Kidney epithelial cell (primary cell): ENCODE measurements around the gene KNDC1. TPM values are rescaled to one million over a fixed set of nuclear protein-coding genes. Genes with fewer than 3 reads are reported as not detected.

ENCODE experiments used
- DNase-seq: peaks from one replicate; pipeline ENCODE4 v3.0.0-alpha.2; 2010; ENCODE audit warnings: low read depth
- H3K27me3 ChIP-seq: 2 replicates; pipeline ENCODE4 v1.6.0; 2011; ENCODE audit warnings: low read length; ENCODE audit not compliant: control insufficient read depth, insufficient read depth
- H3K36me3 ChIP-seq: 2 replicates; pipeline ENCODE4 v1.5.1; 2011; ENCODE audit warnings: low read length; ENCODE audit not compliant: control insufficient read depth, insufficient read depth
- H3K4me3 ChIP-seq: 2 replicates; pipeline ENCODE4 v1.5.1; 2011; ENCODE audit warnings: low read depth, mild to moderate bottlenecking, control low read depth, low read length
- total RNA-seq: library from RNA; depleted of rRNA; stranded (reverse); fragments of >200 nt; gene quantifications from 2 replicates; pipeline ENCODE4 v1.2.3, GENCODE V29; 2015
- TF ChIP-seq, protein P1 (sequence below): IDR thresholded peaks from 2 replicates; pipeline ENCODE4 v1.5.1; 2011; ENCODE audit warnings: mild to moderate bottlenecking, moderate library complexity, low read length, control low read depth, inconsistent platforms; ENCODE audit not compliant: insufficient read depth, poor library complexity, severe bottlenecking

KNDC1 gene
- total RNA-seq, 1 donor from 2014 or later: 0.13 TPM

DNA sequence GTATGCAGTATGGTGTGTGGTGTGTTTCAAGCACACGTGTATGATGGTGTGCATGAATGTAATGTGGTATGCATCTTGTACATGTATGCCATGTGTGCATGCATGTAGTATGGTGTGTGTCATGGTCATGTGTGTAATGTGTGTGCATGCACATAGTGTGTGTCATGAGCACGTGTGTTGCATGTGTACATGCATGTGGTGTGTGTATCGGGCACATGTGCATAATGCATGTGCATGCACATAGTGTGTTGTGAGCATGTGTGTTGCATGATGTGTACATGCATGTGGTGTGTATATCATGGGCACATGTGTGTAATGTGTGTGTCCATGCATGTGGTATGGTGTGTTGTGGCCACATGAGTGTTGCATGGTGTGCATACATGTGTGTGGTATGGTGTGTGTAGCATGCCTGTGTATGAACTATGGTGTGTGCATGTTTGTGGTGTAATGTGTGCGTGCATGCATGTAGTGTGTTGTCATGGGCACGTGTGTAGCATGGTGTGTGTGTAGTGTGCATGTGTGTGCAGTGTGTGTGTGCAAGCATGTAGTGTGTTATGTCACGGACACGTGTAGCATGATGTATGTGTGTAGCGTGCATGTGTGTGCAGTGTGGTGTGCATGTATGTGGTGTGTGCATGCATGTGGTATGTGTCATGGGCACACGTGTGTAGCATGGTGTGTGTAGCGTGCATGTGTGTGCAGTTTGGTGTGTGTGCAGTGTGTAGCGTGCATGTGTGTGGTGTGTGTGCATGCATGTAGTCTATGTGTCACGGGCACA lies 17.6 kb downstream of the KNDC1 start:
- Histone ChIP-seq H3K36me3 (no peaks in the 10 kb centered on the region), H3K4me3 (no peak overlapping the region), H3K27me3 (no peaks in the 10 kb centered on the region)
- TF ChIP-seq, protein P1, sequence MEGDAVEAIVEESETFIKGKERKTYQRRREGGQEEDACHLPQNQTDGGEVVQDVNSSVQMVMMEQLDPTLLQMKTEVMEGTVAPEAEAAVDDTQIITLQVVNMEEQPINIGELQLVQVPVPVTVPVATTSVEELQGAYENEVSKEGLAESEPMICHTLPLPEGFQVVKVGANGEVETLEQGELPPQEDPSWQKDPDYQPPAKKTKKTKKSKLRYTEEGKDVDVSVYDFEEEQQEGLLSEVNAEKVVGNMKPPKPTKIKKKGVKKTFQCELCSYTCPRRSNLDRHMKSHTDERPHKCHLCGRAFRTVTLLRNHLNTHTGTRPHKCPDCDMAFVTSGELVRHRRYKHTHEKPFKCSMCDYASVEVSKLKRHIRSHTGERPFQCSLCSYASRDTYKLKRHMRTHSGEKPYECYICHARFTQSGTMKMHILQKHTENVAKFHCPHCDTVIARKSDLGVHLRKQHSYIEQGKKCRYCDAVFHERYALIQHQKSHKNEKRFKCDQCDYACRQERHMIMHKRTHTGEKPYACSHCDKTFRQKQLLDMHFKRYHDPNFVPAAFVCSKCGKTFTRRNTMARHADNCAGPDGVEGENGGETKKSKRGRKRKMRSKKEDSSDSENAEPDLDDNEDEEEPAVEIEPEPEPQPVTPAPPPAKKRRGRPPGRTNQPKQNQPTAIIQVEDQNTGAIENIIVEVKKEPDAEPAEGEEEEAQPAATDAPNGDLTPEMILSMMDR: no peak
- DNase-seq: no peak

DNA sequence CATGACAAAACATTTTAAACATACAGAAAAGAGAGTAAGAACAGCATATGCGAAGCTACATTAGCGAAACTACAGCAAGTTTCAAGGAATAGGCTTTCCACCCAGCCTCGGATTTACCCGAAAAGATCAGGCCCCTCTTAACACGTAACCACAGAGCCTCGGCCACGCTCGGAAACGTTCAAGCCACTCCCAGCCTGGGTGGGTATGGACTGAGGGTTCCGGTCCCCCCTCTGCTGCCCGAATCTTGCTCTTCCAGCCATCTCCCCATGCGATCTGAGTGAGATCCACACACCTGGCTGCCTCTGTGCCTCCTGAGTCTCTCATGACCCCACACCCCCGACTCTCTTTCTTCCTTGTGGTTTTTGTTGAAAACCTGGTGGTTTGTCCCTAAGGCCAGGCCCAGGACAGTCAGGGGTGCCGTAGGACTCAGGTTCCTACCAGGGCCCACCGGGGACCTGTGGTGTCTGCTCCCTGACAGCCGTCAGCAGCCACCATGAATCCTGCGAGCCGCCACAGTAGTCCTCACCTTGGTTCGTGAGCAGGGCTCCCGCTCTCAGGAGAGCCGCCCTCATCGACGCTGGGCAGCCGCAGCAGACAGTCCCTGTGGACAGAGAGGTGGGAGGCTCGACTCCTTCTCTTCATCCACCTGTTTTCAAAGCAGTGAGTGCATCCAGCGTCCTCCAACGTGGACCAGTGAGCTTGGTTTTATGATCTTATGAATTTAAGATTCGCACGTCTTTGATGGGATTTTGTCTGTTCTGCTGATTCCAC lies 18.5 kb downstream of the KNDC1 start:
- no peak for DNase-seq
- TF ChIP-seq, protein P1: no peak
- no peaks in the 10 kb centered on the region for H3K27me3 ChIP-seq

DNA sequence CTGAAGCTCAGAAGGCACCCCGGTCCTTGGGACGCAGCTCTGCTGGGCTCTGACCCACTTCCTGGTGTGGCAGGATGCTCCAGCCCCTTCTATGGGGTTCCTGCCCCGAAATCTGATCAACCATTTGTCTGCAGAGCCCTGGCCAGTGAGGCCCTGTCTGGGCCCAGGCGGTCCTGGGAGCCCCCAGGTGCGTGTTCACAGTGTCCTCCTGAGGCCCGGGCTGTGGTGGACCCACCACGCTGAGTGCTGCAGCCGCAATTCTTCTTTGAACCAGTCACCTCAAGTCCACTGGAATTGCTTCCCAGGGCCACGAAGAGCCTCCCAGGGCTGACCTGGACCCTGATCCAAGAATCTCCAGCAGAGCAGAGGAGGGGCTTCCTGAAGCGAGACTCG lies 19.1 kb downstream of the KNDC1 start:
- no peak for DNase-seq
- Histone ChIP-seq H3K36me3 (no peaks in the 10 kb centered on the region), H3K27me3 (no peaks in the 10 kb centered on the region), H3K4me3 (no peak overlapping the region)
- TF ChIP-seq, protein P1: no peak

More for the DNA sequence above, 18.5 kb downstream of the KNDC1 start:
- Histone ChIP-seq H3K36me3 (no peaks in the 10 kb centered on the region), H3K4me3 (no peak overlapping the region)

DNA sequence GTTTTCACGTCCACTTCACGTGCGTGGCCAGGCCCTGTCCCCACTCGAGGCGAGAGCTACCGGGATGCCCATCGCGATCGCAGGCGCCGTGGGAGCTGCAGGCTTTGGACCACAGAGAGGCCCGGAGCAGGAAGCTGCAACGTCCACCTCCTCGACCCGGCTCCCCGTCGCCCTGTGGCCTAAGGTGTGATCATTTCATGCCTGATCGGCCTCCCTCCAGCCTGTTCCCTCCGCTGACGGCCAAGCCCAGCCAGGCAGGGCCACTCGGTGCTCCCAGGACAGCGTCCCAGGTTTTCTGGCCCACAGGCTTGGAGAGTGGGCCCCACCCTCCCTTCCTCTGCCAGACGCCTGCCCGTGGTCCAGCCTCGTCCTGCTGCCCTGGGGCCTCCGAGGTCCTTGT lies 19.6 kb downstream of the KNDC1 start:
- Histone ChIP-seq H3K27me3 (peaks cover under 1% of the 10 kb centered on the region), H3K4me3 (no peak overlapping the region), H3K36me3 (no peaks in the 10 kb centered on the region)
- DNase-seq: no peak
- TF ChIP-seq, protein P1: no peak

DNA sequence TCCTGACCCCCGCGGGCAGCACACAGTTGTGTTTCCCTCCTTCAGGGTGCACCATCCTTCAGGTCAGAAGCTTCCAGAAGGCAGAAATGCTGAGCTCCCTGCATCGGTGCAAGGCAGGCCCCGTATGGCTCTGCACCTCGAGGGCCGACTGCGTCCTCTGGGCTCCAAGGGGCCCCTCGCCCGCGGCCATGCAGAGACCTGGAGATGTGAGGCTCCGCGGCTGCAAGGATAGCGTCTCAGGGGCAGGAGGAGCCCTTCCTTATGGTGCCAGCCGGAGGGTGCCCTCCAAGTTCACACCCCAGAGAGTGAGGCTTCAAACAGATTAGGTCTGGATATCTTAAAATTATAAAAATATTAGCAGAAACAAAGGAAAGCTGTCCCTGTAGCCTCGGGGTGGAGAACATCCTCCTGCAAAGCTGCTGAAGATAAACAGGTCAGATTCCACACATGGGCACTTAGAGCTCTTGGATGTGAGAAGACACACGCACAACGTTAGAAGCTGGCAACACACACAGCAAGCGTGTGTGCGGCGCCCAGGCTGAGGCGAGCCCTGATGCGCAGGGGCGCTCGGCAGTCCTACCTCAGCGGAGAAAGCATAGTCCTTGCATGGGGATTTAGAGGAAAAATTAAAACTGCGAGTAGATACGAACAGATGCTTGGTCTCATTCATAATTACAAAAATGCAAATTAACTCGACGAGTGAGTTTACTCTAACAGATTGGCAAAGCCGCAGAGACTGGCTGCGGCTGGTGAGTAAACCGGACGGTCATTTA lies 20.4 kb downstream of the KNDC1 start:
- TF ChIP-seq, protein P1: no peak
- Histone ChIP-seq H3K27me3 (peaks cover 5% of the 10 kb centered on the region), H3K4me3 (no peak overlapping the region), H3K36me3 (no peaks in the 10 kb centered on the region)
- no peak for DNase-seq
